HepG2 (cell line): ENCODE measurements around the gene WDR27. TPM values are rescaled to one million over a fixed set of nuclear protein-coding genes. Genes with fewer than 3 reads are reported as not detected.

Experiments used
- ATF7 ChIP-seq, 2 experiments: fragments of 450-650 bp in 1 of 2; sonication (generic) in 1 of 2; formaldehyde crosslinking in 1 of 2; IDR thresholded peaks; 2 replicates each; pipeline versions ENCODE4 v1.4.0 to v1.6.1; 2016 to 2020; ENCODE audit warnings: antibody characterized with exemption in 1 of 2, mild to moderate bottlenecking in 1 of 2, missing genetic modification reagents in 1 of 2
- CBFB ChIP-seq: sonication (generic); formaldehyde crosslinking; IDR thresholded peaks from 2 replicates; pipeline ENCODE4 v1.4.0; 2020; ENCODE audit warnings: missing genetic modification reagents
- GZF1 ChIP-seq: sonication (generic); formaldehyde crosslinking; IDR thresholded peaks from 2 replicates; pipeline ENCODE4 v1.5.1; 2020; ENCODE audit warnings: mild to moderate bottlenecking, missing genetic modification reagents
- HOXA5 ChIP-seq: sonication (generic); formaldehyde crosslinking; IDR thresholded peaks from 2 replicates; pipeline ENCODE4 v1.4.0; 2020; ENCODE audit warnings: missing genetic modification reagents
- KDM5B ChIP-seq: sonication (generic); formaldehyde crosslinking; IDR thresholded peaks from 2 replicates; pipeline ENCODE4 v1.4.0; 2020; ENCODE audit warnings: missing genetic modification reagents, mild to moderate bottlenecking, borderline replicate concordance
- NR2C2 ChIP-seq: sonication (generic); formaldehyde crosslinking; IDR thresholded peaks from 2 replicates; pipeline ENCODE4 v1.4.0; 2020; ENCODE audit warnings: missing genetic modification reagents, mild to moderate bottlenecking, moderate library complexity, borderline replicate concordance
- PLRG1 ChIP-seq: fragments of 450-650 bp; conservative IDR thresholded peaks from 2 replicates; pipeline ENCODE4 v1.6.1; 2016
- POGZ ChIP-seq: sonication (generic); formaldehyde crosslinking; IDR thresholded peaks from 2 replicates; pipeline ENCODE4 v1.4.0; 2020; ENCODE audit warnings: mild to moderate bottlenecking, missing genetic modification reagents
- PTBP1 ChIP-seq: fragments of 200-400 bp; formaldehyde crosslinking; IDR thresholded peaks from 2 replicates; pipeline ENCODE4 v1.6.1; 2018; ENCODE audit warnings: low read length, low read depth; ENCODE audit not compliant: poor library complexity, severe bottlenecking
- RAD21 ChIP-seq: fragments of 450-650 bp; formaldehyde crosslinking; IDR thresholded peaks from 2 replicates; pipeline ENCODE4 v1.5.0; 2020; ENCODE audit warnings: mild to moderate bottlenecking
- RFXANK ChIP-seq: IDR thresholded peaks from 2 replicates; pipeline ENCODE4 v1.6.1; 2016
- RXRA ChIP-seq: sonication (generic); formaldehyde crosslinking; IDR thresholded peaks from 2 replicates; pipeline ENCODE4 v1.5.1; 2020; ENCODE audit warnings: missing genetic modification reagents
- SAFB2 ChIP-seq: sonication (generic); formaldehyde crosslinking; IDR thresholded peaks from 2 replicates; pipeline ENCODE4 v1.5.1; 2020; ENCODE audit warnings: missing genetic modification reagents, low read depth, mild to moderate bottlenecking, borderline replicate concordance
- SRF ChIP-seq: IDR thresholded peaks from 2 replicates; pipeline ENCODE4 v1.6.1; 2011; ENCODE audit warnings: mild to moderate bottlenecking, low read depth, low read length, moderate library complexity
- STAT5B ChIP-seq: sonication (generic); formaldehyde crosslinking; IDR thresholded peaks from 2 replicates; pipeline ENCODE4 v1.4.0; 2020; ENCODE audit warnings: missing genetic modification reagents
- ZKSCAN1 ChIP-seq: fragments of 150-350 bp; IDR thresholded peaks from 2 replicates; pipeline ENCODE4 v1.6.1; 2014; ENCODE audit warnings: low read length
- ZNF138 ChIP-seq: sonication (generic); formaldehyde crosslinking; IDR thresholded peaks from 2 replicates; pipeline ENCODE4 v1.5.0; 2020; ENCODE audit warnings: mild to moderate bottlenecking, low read depth, missing genetic modification reagents
- ZNF143 ChIP-seq: sonication (generic); formaldehyde crosslinking; IDR thresholded peaks from 2 replicates; pipeline ENCODE4 v1.4.0; 2020; ENCODE audit warnings: missing genetic modification reagents
- ZNF251 ChIP-seq: sonication (generic); formaldehyde crosslinking; IDR thresholded peaks from 2 replicates; pipeline ENCODE4 v1.9.0; 2021; ENCODE audit warnings: mild to moderate bottlenecking, missing genetic modification reagents
- ZNF264 ChIP-seq: sonication (generic); formaldehyde crosslinking; IDR thresholded peaks from 2 replicates; pipeline ENCODE4 v1.4.0; 2020; ENCODE audit warnings: missing genetic modification reagents
- ZNF44 ChIP-seq: sonication (generic); formaldehyde crosslinking; IDR thresholded peaks from 2 replicates; pipeline ENCODE4 v1.5.1; 2020; ENCODE audit warnings: mild to moderate bottlenecking, missing genetic modification reagents
- ZNF75D ChIP-seq: sonication (generic); formaldehyde crosslinking; IDR thresholded peaks from 2 replicates; pipeline ENCODE4 v1.8.1; 2023; ENCODE audit warnings: missing genetic modification reagents, mild to moderate bottlenecking, borderline replicate concordance
- ZNF777 ChIP-seq: sonication (generic); formaldehyde crosslinking; IDR thresholded peaks from 2 replicates; pipeline ENCODE4 v1.4.0; 2020; ENCODE audit warnings: missing genetic modification reagents
- polyA plus RNA-seq, 8 experiments: library from polyadenylated mRNA; depleted of rRNA in 3 of 8; stranded (reverse) in 7 of 8; unstranded in 1 of 8; fragments of >200 nt; fragmentation: Illumina TruSeq in 4 of 8; extraction: Trizol in 4 of 8; gene quantifications; 2 replicates each; pipeline versions ENCODE4 v1.2.1 to v1.2.3, GENCODE V29; 2011 to 2016; ENCODE audit warnings: low read depth in 4 of 8, missing spikeins in 1 of 8, mixed read lengths in 1 of 8; ENCODE audit not compliant: insufficient read depth in 1 of 8
- total RNA-seq, 5 experiments: library from RNA; depleted of rRNA; stranded (reverse); fragments of >200 nt; fragmentation: Illumina TruSeq; extraction: Trizol; gene quantifications; 2 replicates each; pipeline ENCODE4 v1.2.3, GENCODE V29; 2016; ENCODE audit warnings: low read depth in 1 of 5
- TF ChIP-seq, protein P1 (sequence below): sonication (generic); formaldehyde crosslinking; IDR thresholded peaks from 2 replicates; pipeline ENCODE4 v1.4.0; 2020; ENCODE audit warnings: missing genetic modification reagents, borderline replicate concordance
- TF ChIP-seq, protein P2 (sequence below): sonication (generic); formaldehyde crosslinking; conservative IDR thresholded peaks from 2 replicates; pipeline ENCODE4 v1.8.0; 2022; ENCODE audit warnings: missing genetic modification reagents

Gene WDR27
- total and polyA plus RNA-seq, 2 of the 13 experiments (the other 11 are each of a cell fraction or from before 2014, with no cell fraction given), result 34.1 to 80.3 TPM

DNA sequence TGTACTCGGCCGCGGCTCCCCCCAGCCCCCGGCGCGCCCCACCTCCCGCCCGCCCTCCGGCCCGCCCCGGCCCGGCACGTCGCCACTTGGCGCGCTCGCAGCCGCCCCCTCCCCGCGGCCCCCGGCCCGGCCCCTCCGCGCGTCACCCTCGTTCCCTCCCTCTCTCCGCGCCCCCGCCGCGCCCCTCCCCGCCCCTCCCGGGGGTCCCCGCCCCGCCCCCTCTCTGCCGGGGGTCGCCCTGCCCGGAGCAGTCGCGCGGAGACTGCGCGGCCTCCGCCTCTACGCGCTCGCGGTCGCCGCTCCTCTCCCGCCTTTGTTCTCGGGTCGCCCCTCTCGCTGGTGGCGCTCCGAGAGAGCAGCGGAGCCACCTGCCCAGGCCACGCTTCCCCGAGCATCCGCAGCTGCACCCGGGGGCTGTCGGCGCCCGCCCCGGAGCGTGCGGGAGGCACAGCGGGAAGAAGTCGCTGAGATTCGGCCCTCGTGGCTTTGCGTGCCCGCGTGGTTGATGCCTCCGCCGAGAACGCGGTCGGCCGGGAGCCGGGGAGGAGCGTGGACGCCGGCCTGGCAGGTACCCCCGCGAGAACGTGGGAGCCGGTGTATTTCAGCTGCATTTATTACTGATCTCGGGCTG lies 22.8 kb upstream of the WDR27 start, which contains the start of gene PHF10 (continued):
- TF ChIP-seq RAD21 (CRISPR knock-in tag) (peak; percentile 76), PTBP1 (peak; percentile 91), ZKSCAN1 (no peak), SRF (no peak), ZNF75D (CRISPR knock-in tag) (no peak), RFXANK (CRISPR knock-in tag) (no peak), ZNF777 (CRISPR knock-in tag) (peak; percentile 73), CBFB (peak; percentile 78; the same call in 1 of the 2 replicates), ZNF264 (CRISPR knock-in tag) (no peak), HOXA5 (peak; percentile 51; the same call in 1 of the 2 replicates), ZNF251 (CRISPR knock-in tag) (no peak), ZNF143 (CRISPR knock-in tag) (peak; percentile 10; the same call in 1 of the 2 replicates), POGZ (CRISPR knock-in tag) (peak; percentile 76), ZNF44 (CRISPR knock-in tag) (no peak), GZF1 (CRISPR knock-in tag) (peak; percentile 88), KDM5B (CRISPR knock-in tag) (peak; percentile 94), ATF7 (IDR thresholded peaks at IDR 0.05) (no peak), ATF7 (CRISPR knock-in tag; IDR thresholded peaks at IDR 0.05) (0 out of 2 replicates have a peak, but pooled peaks have one; percentile 25), NR2C2 (CRISPR knock-in tag) (no peak; the same call in 1 of the 2 replicates), SAFB2 (peak; percentile 95), ZNF138 (CRISPR knock-in tag) (peak; percentile 97), PLRG1 (no peak), RXRA (CRISPR knock-in tag) (peak; percentile 62), STAT5B (CRISPR knock-in tag) (no peak)
- TF ChIP-seq, protein P1, sequence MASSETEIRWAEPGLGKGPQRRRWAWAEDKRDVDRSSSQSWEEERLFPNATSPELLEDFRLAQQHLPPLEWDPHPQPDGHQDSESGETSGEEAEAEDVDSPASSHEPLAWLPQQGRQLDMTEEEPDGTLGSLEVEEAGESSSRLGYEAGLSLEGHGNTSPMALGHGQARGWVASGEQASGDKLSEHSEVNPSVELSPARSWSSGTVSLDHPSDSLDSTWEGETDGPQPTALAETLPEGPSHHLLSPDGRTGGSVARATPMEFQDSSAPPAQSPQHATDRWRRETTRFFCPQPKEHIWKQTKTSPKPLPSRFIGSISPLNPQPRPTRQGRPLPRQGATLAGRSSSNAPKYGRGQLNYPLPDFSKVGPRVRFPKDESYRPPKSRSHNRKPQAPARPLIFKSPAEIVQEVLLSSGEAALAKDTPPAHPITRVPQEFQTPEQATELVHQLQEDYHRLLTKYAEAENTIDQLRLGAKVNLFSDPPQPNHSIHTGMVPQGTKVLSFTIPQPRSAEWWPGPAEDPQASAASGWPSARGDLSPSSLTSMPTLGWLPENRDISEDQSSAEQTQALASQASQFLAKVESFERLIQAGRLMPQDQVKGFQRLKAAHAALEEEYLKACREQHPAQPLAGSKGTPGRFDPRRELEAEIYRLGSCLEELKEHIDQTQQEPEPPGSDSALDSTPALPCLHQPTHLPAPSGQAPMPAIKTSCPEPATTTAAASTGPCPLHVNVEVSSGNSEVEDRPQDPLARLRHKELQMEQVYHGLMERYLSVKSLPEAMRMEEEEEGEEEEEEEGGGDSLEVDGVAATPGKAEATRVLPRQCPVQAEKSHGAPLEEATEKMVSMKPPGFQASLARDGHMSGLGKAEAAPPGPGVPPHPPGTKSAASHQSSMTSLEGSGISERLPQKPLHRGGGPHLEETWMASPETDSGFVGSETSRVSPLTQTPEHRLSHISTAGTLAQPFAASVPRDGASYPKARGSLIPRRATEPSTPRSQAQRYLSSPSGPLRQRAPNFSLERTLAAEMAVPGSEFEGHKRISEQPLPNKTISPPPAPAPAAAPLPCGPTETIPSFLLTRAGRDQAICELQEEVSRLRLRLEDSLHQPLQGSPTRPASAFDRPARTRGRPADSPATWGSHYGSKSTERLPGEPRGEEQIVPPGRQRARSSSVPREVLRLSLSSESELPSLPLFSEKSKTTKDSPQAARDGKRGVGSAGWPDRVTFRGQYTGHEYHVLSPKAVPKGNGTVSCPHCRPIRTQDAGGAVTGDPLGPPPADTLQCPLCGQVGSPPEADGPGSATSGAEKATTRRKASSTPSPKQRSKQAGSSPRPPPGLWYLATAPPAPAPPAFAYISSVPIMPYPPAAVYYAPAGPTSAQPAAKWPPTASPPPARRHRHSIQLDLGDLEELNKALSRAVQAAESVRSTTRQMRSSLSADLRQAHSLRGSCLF (CRISPR knock-in tag), result 0 out of 2 replicates have a peak, but pooled peaks have one; percentile 43
- TF ChIP-seq, protein P2, sequence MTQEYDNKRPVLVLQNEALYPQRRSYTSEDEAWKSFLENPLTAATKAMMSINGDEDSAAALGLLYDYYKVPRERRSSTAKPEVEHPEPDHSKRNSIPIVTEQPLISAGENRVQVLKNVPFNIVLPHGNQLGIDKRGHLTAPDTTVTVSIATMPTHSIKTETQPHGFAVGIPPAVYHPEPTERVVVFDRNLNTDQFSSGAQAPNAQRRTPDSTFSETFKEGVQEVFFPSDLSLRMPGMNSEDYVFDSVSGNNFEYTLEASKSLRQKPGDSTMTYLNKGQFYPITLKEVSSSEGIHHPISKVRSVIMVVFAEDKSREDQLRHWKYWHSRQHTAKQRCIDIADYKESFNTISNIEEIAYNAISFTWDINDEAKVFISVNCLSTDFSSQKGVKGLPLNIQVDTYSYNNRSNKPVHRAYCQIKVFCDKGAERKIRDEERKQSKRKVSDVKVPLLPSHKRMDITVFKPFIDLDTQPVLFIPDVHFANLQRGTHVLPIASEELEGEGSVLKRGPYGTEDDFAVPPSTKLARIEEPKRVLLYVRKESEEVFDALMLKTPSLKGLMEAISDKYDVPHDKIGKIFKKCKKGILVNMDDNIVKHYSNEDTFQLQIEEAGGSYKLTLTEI (CRISPR knock-in tag), result peak; percentile 32; the same call in 1 of the 2 replicates
